Measurements from ENCODE around the gene CEBPA. TPM values are rescaled to one million over a fixed set of nuclear protein-coding genes. Genes with fewer than 3 reads are reported as not detected.

The CEBPA gene
- total and polyA plus RNA-seq, 3 donors from 2014 or later, result 3.5 to 5.0 (median 4.7) TPM

DNA sequence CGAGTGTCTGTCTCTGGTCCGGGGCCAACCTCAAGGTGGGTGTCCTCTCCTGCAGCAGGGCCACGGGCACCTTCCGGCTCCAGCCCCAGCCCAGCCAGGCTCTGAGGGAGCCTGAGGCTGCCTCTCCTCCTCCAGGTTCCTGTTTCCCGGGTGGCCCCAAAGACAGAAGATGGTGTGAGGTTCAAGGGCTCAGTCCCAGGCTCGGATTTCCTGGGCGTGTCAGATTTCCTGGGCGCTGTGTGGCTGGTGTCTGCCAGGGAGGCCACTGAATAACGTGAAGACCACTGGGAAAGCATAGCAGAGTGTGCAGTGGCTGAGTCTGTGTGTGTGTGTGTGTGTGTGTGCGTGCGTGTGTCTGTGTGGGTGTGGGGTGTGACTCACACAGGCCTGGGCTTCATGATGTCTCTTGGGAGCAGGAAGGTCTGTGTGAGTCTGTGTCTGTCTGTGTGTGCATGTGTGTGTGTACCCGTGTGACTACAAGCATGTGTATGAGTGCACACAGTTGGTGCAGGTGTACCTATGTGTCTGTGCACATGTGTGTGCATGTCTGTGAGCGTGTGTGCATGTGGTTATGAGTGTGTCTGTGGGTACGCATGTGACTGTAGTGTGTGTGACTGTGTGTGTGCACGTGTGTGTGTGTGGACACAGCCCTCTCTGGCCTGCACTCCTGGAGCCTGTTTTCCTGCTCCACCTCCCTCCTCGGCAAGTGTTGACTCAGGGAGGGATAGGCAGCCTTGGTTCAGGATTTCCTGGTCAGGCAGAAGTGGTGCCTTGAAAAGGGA is 28.3 kb downstream of the CEBPA start:
- 40 to 45% methylated on average over 1 to 16 of the region's 16 CpGs for WGBS, 2 donors
- H3K27me3 ChIP-seq, result no peaks in the 10 kb centered on the region
- intact Hi-C loops (cut with DNase I; ENCODE audit: low total_unique reads), result no loop called here
- H3K36me3 ChIP-seq (ENCODE audit: low read depth, missing control alignments), result no peaks in the 10 kb centered on the region
- no peaks in the 10 kb centered on the region for H3K9me3 ChIP-seq
- peaks cover 10% of the 10 kb centered on the region for H3K4me1 ChIP-seq
- no peak for TF ChIP-seq POLR2A (IDR thresholded peaks at IDR 0.05)
- TF ChIP-seq, protein P1, sequence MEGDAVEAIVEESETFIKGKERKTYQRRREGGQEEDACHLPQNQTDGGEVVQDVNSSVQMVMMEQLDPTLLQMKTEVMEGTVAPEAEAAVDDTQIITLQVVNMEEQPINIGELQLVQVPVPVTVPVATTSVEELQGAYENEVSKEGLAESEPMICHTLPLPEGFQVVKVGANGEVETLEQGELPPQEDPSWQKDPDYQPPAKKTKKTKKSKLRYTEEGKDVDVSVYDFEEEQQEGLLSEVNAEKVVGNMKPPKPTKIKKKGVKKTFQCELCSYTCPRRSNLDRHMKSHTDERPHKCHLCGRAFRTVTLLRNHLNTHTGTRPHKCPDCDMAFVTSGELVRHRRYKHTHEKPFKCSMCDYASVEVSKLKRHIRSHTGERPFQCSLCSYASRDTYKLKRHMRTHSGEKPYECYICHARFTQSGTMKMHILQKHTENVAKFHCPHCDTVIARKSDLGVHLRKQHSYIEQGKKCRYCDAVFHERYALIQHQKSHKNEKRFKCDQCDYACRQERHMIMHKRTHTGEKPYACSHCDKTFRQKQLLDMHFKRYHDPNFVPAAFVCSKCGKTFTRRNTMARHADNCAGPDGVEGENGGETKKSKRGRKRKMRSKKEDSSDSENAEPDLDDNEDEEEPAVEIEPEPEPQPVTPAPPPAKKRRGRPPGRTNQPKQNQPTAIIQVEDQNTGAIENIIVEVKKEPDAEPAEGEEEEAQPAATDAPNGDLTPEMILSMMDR (IDR thresholded peaks at IDR 0.05), result no peak
- peak; percentile 38 for DNase-seq
- H3K27ac ChIP-seq, result no peak overlapping the region
- no peak overlapping the region for H3K4me3 ChIP-seq

DNA sequence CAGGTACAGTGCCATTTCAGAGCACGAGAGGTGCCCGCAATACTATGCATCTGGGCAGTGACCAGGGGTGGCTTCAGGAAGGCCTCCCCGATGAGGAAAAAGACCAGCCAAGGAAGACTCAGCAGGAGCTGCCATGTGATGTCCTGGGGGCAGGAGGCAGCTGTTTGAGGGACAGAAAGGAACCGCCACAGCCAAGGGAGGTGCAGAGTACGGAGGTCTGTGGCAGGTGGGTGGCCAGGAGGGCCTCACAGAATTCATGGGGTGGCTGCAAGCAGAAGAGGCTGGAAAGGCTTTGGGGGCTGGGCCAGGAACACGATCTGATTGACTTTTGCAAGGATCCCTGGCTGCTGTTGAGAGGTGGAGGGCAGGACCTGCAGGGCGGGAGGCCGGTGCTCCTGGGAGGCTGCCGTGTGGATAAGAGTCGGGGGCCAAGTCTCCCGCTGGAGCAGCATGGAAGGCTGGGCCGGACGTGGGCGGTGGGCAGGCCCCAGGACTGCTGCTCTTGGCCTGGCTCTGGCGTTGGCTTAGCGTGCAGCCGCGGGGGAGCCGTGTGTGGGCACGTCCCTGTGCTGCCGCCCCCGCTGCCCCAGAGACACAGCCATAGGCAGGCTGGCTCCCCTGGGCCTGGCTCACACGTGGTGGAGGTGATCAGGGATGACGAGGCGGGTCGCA is 29.1 kb downstream of the CEBPA start:
- Histone ChIP-seq H3K27me3 (no peaks in the 10 kb centered on the region), H3K4me1 (peaks cover 10% of the 10 kb centered on the region), H3K9me3 (no peaks in the 10 kb centered on the region), H3K36me3 (ENCODE audit: low read depth, missing control alignments) (no peaks in the 10 kb centered on the region), H3K27ac (no peak overlapping the region), H3K4me3 (no peak overlapping the region)
- TF ChIP-seq, protein P1 (IDR thresholded peaks at IDR 0.05), result no peak
- no peak for TF ChIP-seq POLR2A (IDR thresholded peaks at IDR 0.05)
- WGBS, 2 donors, result 63 to 69% methylated on average over 10 to 23 of the region's 26 CpGs
- intact Hi-C loops (cut with DNase I; ENCODE audit: low total_unique reads), result no loop called here
- peak; percentile 47 for DNase-seq

DNA sequence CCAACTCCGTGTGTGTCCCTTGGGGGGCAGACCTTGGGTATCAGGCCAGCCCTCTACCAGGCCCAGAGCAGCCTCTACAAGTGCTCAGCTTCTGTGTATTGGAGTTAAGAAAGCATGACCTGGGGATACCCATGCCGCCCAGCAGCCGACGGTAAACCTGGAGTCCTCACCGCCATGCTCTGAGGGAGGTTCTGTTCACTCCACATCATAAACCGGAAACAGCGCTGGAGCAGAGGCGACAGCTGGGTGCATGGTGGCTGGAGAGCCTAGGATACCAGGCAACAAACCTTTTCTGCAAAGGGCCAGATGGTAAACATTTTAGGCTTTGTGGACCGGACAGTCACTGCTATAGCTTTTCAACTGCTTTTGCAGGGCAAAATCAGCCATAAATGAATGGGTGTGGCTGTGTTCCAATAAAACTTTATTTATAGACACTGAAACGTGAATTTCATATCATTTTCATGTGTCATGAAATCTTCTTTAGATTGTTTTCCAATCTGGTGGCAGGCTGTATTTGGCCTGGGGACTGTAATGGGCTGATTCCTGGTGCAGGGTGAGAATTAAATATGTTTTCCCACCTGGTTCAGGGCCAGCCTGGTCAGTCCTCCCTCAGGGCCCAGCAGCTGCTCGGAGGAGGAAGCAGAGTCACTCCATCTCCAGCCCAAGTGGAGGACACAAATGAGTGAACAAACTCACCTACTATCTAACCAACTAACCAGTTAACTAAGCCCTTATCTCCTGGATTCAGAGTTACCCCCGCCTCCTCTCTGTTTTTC is 30.9 kb downstream of the CEBPA start:
- no peaks in the 10 kb centered on the region for H3K9me3 ChIP-seq
- H3K4me1 ChIP-seq, result peaks cover 10% of the 10 kb centered on the region
- no peak overlapping the region for H3K4me3 ChIP-seq
- intact Hi-C loops (cut with DNase I; ENCODE audit: low total_unique reads), result no loop called here
- no peaks in the 10 kb centered on the region for H3K36me3 ChIP-seq (ENCODE audit: low read depth, missing control alignments)
- no peak overlapping the region for H3K27ac ChIP-seq
- WGBS, 2 donors, result 84 to 92% methylated on average over 8 to 12 of the region's 12 CpGs
- no peak for DNase-seq
- H3K27me3 ChIP-seq, result no peaks in the 10 kb centered on the region
- TF ChIP-seq, protein P1 (IDR thresholded peaks at IDR 0.05), result no peak
- no peak for TF ChIP-seq POLR2A (IDR thresholded peaks at IDR 0.05)

DNA sequence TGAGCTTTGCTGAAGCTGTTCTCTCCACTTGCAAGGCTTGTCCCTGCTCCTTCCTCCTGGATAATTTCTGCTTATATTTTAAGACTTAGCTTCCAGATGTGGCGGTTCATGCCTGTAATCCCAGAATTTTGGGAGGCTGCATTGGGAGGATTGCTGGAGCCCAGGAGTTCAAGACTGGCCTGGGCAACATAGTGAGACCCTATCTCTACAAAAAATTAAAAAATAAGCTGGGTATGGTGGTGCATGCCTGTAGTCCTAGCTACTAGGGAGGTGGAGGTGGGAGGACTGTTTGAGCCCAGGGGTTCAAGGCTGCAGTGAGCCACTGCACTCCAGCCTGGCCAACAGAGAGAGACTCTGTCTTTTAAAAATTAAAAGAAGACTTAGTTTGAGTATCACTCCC is 31.6 kb downstream of the CEBPA start:
- H3K9me3 ChIP-seq, result no peaks in the 10 kb centered on the region
- no peak overlapping the region for H3K27ac ChIP-seq
- H3K36me3 ChIP-seq (ENCODE audit: low read depth, missing control alignments), result no peaks in the 10 kb centered on the region
- H3K4me1 ChIP-seq, result peaks cover 10% of the 10 kb centered on the region
- no peak overlapping the region for H3K4me3 ChIP-seq
- TF ChIP-seq, protein P1 (IDR thresholded peaks at IDR 0.05), result no peak
- no peak for TF ChIP-seq POLR2A (IDR thresholded peaks at IDR 0.05)
- intact Hi-C loops (cut with DNase I; ENCODE audit: low total_unique reads), result no loop called here
- 85 to 100% methylated on average over 1 of the region's 1 CpG for WGBS, 2 donors
- DNase-seq, result no peak
- H3K27me3 ChIP-seq, result no peaks in the 10 kb centered on the region
